Activated T-helper 1 cell treated with anti-CD3 and anti-CD28 coated beads, Interleukin-2, amount 50 U/mL, for 16 hours (primary cell): ENCODE measurements around the gene CRTAC1.
A peak's percentile ranks its signal among the peaks of the same experiment; 100 is the strongest.

Experiments used
- DNase-seq, 2 donors: peaks; one replicate each; pipeline ENCODE4 v3.0.0-alpha.2; 2020; ENCODE audit warnings: low read depth in 1 of 2, low spot score in 1 of 2

The CRTAC1 gene

GRCh38 chr10:98030093-98030821 is at the start of gene CRTAC1:
Gene CRTAC1, minus strand, starts transcription at chr10:98030621. Its CDS starts 149 bp downstream, at chr10:98030472.
- no peak for DNase-seq

GRCh38 chr10:98078774-98079173 is 48.4 kb upstream of the CRTAC1 start:
- DNase-seq = no peak

GRCh38 chr10:98077223-98077622 is 46.8 kb upstream of the CRTAC1 start:
- DNase-seq = no peak

GRCh38 chr10:98076086-98076485 is 45.7 kb upstream of the CRTAC1 start:
- DNase-seq = no peak

- DNase-seq = no peak
Measured at GRCh38 chr10:98074315-98074911, 44.0 kb upstream of the CRTAC1 start.

GRCh38 chr10:98067165-98067564 is 36.7 kb upstream of the CRTAC1 start:
- DNase-seq = no peak

GRCh38 chr10:98063740-98064027 is 33.3 kb upstream of the CRTAC1 start:
- no peak for DNase-seq

- DNase-seq = no peak
Measured at GRCh38 chr10:98062424-98062823, 32.0 kb upstream of the CRTAC1 start.

- no peak for DNase-seq
Measured at GRCh38 chr10:98060079-98060478, 29.7 kb upstream of the CRTAC1 start.

- DNase-seq = no peak
Measured at GRCh38 chr10:98058295-98058694, 27.9 kb upstream of the CRTAC1 start.

- no peak for DNase-seq
Measured at GRCh38 chr10:98055841-98056516, 25.6 kb upstream of the CRTAC1 start.

- no peak for DNase-seq
Measured at GRCh38 chr10:98047009-98047741, 16.8 kb upstream of the CRTAC1 start.

GRCh38 chr10:98045785-98046389 is 15.5 kb upstream of the CRTAC1 start:
- DNase-seq = peak in 1 of 2 donors; percentile 9

GRCh38 chr10:98041352-98042043 is 11.1 kb upstream of the CRTAC1 start:
- no peak for DNase-seq

- DNase-seq = no peak
Measured at GRCh38 chr10:98039690-98040381, 9.4 kb upstream of the CRTAC1 start.

- no peak for DNase-seq
Measured at GRCh38 chr10:98038288-98038687, 7.9 kb upstream of the CRTAC1 start.

GRCh38 chr10:98035599-98035998 is 5.2 kb upstream of the CRTAC1 start:
- no peak for DNase-seq

GRCh38 chr10:98033515-98033914 is 3.1 kb upstream of the CRTAC1 start:
- no peak for DNase-seq

- DNase-seq = no peak
Measured at GRCh38 chr10:98031440-98031839, 1.0 kb upstream of the CRTAC1 start.

GRCh38 chr10:98030991-98031431 is 590 bp upstream of the CRTAC1 start:
- no peak for DNase-seq
